ENCODE measurements around the gene AZU1. TPM values are rescaled to one million over a fixed set of nuclear protein-coding genes. Genes with fewer than 3 reads are reported as not detected.

The AZU1 gene
- total and polyA plus RNA-seq, 2 experiments from 2014 or later, result not detected

- in situ Hi-C loops (cut with MboI), result no loop called here
- H3K79me2 ChIP-seq (ENCODE audit: insufficient read depth), result no peaks in the 10 kb centered on the region
- TF ChIP-seq EZH2 (IDR thresholded peaks at IDR 0.05; ENCODE audit: insufficient read depth, poor library complexity, severe bottlenecking) (no peak), EZH2phosphoT487 (IDR thresholded peaks at IDR 0.05; ENCODE audit: insufficient read depth, low read depth) (no peak)
- 74 to 82% methylated on average over 6 of the region's 6 CpGs for WGBS, 2 experiments (ENCODE audit: low coverage in 1 of 2, low lambda C conversion rate in 2 of 2, missing lambda C conversion rate in 2 of 2)
- H3K4me2 ChIP-seq (ENCODE audit: unreplicated experiment), result no peak overlapping the region
- H3K9me3 ChIP-seq (ENCODE audit: low read depth), result no peaks in the 10 kb centered on the region
- DNase-seq, result no peak
- H3K4me3 ChIP-seq, result no peak overlapping the region
- no peak overlapping the region for H3K27ac ChIP-seq
- H3K9ac ChIP-seq, result no peak overlapping the region
- no peaks in the 10 kb centered on the region for H3K9me2 ChIP-seq (ENCODE audit: insufficient read depth)
- H4K20me1 ChIP-seq (ENCODE audit: insufficient read depth), result no peaks in the 10 kb centered on the region
- 0 out of 2 replicates have a peak, but pooled peaks cover 3% of the 10 kb centered on the region for H3F3A ChIP-seq (ENCODE audit: insufficient read depth)
- no peaks in the 10 kb centered on the region for H3K36me3 ChIP-seq (ENCODE audit: low read depth)
- peaks cover 4% of the 10 kb centered on the region; the same call in 1 of the 2 replicates for H3K4me1 ChIP-seq (ENCODE audit: insufficient read depth)
- H3K27me3 ChIP-seq (replicated peaks; ENCODE audit: insufficient read depth), result no peaks in the 10 kb centered on the region
- H2AFZ ChIP-seq, result no peak overlapping the region
Measured at GRCh38 chr19:854549-854948, 26.9 kb downstream of the AZU1 start.

GRCh38 chr19:855142-855541, 27.5 kb downstream of the AZU1 start:
- WGBS, 2 experiments (ENCODE audit: low coverage in 1 of 2, low lambda C conversion rate in 2 of 2, missing lambda C conversion rate in 2 of 2), result 82 to 88% methylated on average over 12 of the region's 12 CpGs
- in situ Hi-C loops (cut with MboI), result no loop called here

GRCh38 chr19:855566-856120, 28.0 kb downstream of the AZU1 start:
- in situ Hi-C loops (cut with MboI), result no loop called here
- H3K27ac ChIP-seq, result no peak overlapping the region
- H4K20me1 ChIP-seq (ENCODE audit: insufficient read depth), result no peaks in the 10 kb centered on the region
- no peak overlapping the region for H3K9ac ChIP-seq
- no peak overlapping the region for H3K4me2 ChIP-seq (ENCODE audit: unreplicated experiment)
- H3K36me3 ChIP-seq (ENCODE audit: low read depth), result no peaks in the 10 kb centered on the region
- H3K4me1 ChIP-seq (ENCODE audit: insufficient read depth), result peaks cover 10% of the 10 kb centered on the region
- no peak overlapping the region for H3K4me3 ChIP-seq
- no peaks in the 10 kb centered on the region for H3F3A ChIP-seq (ENCODE audit: insufficient read depth)
- H3K27me3 ChIP-seq (replicated peaks; ENCODE audit: insufficient read depth), result no peaks in the 10 kb centered on the region
- no peak for TF ChIP-seq EZH2phosphoT487 (IDR thresholded peaks at IDR 0.05; ENCODE audit: insufficient read depth, low read depth)
- no peak for TF ChIP-seq EZH2 (IDR thresholded peaks at IDR 0.05; ENCODE audit: insufficient read depth, poor library complexity, severe bottlenecking)
- H3K79me2 ChIP-seq (ENCODE audit: insufficient read depth), result no peaks in the 10 kb centered on the region
- DNase-seq, result no peak
- no peaks in the 10 kb centered on the region for H3K9me2 ChIP-seq (ENCODE audit: insufficient read depth)
- 83 to 89% methylated on average over 31 to 40 of the region's 40 CpGs for WGBS, 2 experiments (ENCODE audit: low coverage in 1 of 2, low lambda C conversion rate in 2 of 2, missing lambda C conversion rate in 2 of 2)
- no peaks in the 10 kb centered on the region for H3K9me3 ChIP-seq (ENCODE audit: low read depth)
- no peak overlapping the region for H2AFZ ChIP-seq

More at GRCh38 chr19:855142-855541, 27.5 kb downstream of the AZU1 start:
- Histone ChIP-seq H3K9me2 (ENCODE audit: insufficient read depth) (no peaks in the 10 kb centered on the region), H3K27me3 (replicated peaks; ENCODE audit: insufficient read depth) (no peaks in the 10 kb centered on the region), H3K9ac (no peak overlapping the region), H3K4me2 (ENCODE audit: unreplicated experiment) (no peak overlapping the region), H3K4me1 (ENCODE audit: insufficient read depth) (peaks cover 10% of the 10 kb centered on the region), H3K27ac (no peak overlapping the region), H4K20me1 (ENCODE audit: insufficient read depth) (no peaks in the 10 kb centered on the region), H2AFZ (no peak overlapping the region), H3K36me3 (ENCODE audit: low read depth) (no peaks in the 10 kb centered on the region), H3K4me3 (no peak overlapping the region), H3F3A (ENCODE audit: insufficient read depth) (no peaks in the 10 kb centered on the region), H3K79me2 (ENCODE audit: insufficient read depth) (no peaks in the 10 kb centered on the region), H3K9me3 (ENCODE audit: low read depth) (no peaks in the 10 kb centered on the region)
- TF ChIP-seq EZH2phosphoT487 (IDR thresholded peaks at IDR 0.05; ENCODE audit: insufficient read depth, low read depth) (no peak), EZH2 (IDR thresholded peaks at IDR 0.05; ENCODE audit: insufficient read depth, poor library complexity, severe bottlenecking) (no peak)
- DNase-seq, result no peak

GRCh38 chr19:858284-858683, 30.6 kb downstream of the AZU1 start:
- in situ Hi-C loops (cut with MboI), result no loop called here

More at GRCh38 chr19:858284-858683, 30.6 kb downstream of the AZU1 start:
- H3K9me2 ChIP-seq (ENCODE audit: insufficient read depth), result no peaks in the 10 kb centered on the region
- TF ChIP-seq EZH2phosphoT487 (IDR thresholded peaks at IDR 0.05; ENCODE audit: insufficient read depth, low read depth) (no peak), EZH2 (IDR thresholded peaks at IDR 0.05; ENCODE audit: insufficient read depth, poor library complexity, severe bottlenecking) (no peak)
- no peak overlapping the region for H3K4me2 ChIP-seq (ENCODE audit: unreplicated experiment)
- no peaks in the 10 kb centered on the region for H4K20me1 ChIP-seq (ENCODE audit: insufficient read depth)
- no peak for DNase-seq
- H3K36me3 ChIP-seq (ENCODE audit: low read depth), result no peaks in the 10 kb centered on the region
- peaks cover 6% of the 10 kb centered on the region for H3K4me1 ChIP-seq (ENCODE audit: insufficient read depth)
- H3K9ac ChIP-seq, result no peak overlapping the region
- no peak overlapping the region for H3K4me3 ChIP-seq
- no peaks in the 10 kb centered on the region for H3K9me3 ChIP-seq (ENCODE audit: low read depth)
- no peaks in the 10 kb centered on the region for H3K79me2 ChIP-seq (ENCODE audit: insufficient read depth)
- H3F3A ChIP-seq (ENCODE audit: insufficient read depth), result no peaks in the 10 kb centered on the region
- WGBS, 2 experiments (ENCODE audit: low coverage in 1 of 2, low lambda C conversion rate in 2 of 2, missing lambda C conversion rate in 2 of 2), result 68 to 71% methylated on average over 9 of the region's 9 CpGs
- H3K27ac ChIP-seq, result no peak overlapping the region
- no peaks in the 10 kb centered on the region for H3K27me3 ChIP-seq (replicated peaks; ENCODE audit: insufficient read depth)
- no peak overlapping the region for H2AFZ ChIP-seq
